ENCODE results near the gene CAPN14.

DNA sequence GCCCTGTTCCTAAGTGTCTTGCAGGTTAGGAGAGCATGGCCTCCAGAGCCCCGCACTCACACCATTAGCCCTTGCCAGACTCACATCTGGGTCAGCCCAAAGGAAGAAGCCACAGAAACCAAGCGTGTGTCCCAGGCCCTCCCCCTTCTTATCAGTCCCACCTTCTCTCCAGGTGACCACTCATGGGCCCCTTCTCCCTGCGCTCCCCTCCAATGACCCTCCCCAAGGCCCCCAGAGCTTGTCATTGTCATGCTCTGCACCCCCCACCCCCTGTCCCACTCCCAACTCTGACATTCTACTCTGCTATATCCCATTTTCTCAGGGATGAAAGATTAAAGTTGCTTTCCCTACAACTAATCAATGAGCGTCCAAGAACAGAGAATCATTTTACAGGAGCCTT lies 30.1 kb downstream of the CAPN14 start:
- TF ChIP-seq, protein P1, sequence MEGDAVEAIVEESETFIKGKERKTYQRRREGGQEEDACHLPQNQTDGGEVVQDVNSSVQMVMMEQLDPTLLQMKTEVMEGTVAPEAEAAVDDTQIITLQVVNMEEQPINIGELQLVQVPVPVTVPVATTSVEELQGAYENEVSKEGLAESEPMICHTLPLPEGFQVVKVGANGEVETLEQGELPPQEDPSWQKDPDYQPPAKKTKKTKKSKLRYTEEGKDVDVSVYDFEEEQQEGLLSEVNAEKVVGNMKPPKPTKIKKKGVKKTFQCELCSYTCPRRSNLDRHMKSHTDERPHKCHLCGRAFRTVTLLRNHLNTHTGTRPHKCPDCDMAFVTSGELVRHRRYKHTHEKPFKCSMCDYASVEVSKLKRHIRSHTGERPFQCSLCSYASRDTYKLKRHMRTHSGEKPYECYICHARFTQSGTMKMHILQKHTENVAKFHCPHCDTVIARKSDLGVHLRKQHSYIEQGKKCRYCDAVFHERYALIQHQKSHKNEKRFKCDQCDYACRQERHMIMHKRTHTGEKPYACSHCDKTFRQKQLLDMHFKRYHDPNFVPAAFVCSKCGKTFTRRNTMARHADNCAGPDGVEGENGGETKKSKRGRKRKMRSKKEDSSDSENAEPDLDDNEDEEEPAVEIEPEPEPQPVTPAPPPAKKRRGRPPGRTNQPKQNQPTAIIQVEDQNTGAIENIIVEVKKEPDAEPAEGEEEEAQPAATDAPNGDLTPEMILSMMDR (IDR thresholded peaks at IDR 0.05): no peak
- TF ChIP-seq ZFX (IDR thresholded peaks at IDR 0.05; ENCODE audit: borderline replicate concordance): no peak

Data from 22Rv1 (cell line).